NOMO-1 treated with dmso at 0.1 percent for 144 hours (cell line): ENCODE results near the gene TSPYL1.

Experiments
- DNase-seq: peaks from one replicate; lab custom pipeline; 2025; ENCODE audit not compliant: unreplicated experiment; lab: John Stamatoyannopoulos, UW

Gene TSPYL1

DNA sequence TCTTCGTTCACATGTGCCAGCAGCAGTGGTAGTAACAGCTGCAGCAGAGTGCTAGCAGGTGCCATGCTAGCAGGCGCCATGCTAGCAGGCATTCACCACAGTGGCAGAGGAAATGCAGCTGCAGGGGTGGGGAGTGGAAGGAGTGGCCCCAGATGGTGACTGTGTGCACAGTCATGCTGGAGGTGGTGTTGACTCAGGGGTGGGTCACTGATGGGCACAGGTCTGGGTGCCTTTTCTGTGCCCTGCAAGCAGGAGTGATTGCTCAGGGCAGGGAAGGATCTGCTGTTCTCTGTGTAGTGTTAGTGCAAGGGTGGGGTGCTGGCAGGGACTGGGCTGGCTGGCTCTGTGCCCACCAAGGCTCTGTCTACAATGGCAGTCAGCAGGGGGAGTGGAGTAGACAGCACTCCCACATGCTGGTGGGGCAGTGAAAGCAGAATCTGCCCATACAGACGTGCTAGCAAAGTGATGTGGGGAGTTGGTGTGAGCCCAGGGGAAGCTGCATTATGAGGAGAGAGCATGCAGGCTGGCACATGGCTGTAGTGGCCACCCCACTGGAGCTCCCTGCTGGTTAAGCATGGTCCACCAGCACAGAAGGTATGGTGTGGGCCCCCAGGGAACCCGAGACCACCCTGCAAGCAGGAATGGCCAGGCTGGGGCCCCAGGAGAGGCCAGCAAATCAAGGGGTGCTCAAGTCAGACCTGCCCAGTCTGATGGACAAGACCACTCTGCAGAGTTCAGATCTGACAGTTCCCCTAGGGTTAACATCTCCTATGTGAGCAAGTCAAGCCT is 14.5 kb downstream of the TSPYL1 start:
- no peak for DNase-seq

DNA sequence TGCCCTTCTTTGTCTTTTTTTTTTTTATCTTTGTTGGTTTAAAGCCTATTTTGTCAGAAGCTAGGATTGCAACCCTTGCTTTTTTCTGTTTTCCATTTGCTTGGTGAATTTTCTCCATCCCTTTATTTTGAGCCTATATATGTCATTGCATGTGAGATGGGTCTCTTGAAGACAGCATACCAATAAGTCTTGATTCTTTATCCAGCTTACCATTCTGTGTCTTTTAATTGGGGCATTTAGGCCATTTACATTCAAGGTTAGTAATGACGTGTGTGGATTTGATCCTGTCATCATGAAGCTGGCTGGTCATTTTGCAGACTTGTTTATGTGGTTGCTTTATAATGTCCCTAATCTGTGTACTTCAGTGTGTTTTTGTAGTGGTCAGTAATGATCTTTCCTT is 16.4 kb downstream of the TSPYL1 start:
- DNase-seq = no peak

DNA sequence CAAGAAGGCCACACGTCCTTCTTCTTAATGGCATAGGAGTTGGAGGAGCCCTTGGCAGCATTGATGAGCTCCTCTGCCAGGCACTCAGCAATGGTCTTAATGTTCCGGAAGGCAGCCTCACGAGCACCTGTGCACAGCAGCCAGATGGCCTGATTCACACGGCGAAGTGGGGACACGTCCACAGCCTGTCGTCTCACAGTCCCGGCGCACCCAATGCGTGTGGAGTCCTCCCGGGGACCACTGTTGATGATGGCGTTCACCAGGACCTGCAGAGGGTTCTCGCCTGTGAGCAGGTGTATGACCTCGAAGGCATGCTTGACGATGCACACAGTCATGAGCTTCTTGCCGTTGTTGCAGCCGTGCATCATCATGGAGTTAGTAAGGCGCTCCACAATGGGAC is 21.2 kb downstream of the TSPYL1 start:
- DNase-seq = no peak

DNA sequence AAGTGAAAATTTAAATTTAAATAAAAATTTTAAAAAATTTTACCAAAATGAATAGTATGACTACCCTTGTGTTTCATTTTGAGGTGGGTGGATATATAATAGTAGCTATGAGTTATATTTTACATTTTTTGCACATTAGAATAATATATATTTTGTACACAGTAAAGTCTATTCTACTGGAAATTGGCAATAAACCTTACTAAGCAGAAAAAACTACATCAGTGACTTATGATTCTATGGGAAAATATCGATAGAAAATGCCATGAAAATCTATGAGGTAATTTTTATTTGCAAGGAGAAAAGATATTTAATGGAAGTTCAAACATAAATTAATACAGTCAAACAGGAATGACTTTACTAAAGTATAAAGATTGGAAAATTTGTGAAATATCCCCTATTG is 23.0 kb downstream of the TSPYL1 start:
- no peak for DNase-seq

DNA sequence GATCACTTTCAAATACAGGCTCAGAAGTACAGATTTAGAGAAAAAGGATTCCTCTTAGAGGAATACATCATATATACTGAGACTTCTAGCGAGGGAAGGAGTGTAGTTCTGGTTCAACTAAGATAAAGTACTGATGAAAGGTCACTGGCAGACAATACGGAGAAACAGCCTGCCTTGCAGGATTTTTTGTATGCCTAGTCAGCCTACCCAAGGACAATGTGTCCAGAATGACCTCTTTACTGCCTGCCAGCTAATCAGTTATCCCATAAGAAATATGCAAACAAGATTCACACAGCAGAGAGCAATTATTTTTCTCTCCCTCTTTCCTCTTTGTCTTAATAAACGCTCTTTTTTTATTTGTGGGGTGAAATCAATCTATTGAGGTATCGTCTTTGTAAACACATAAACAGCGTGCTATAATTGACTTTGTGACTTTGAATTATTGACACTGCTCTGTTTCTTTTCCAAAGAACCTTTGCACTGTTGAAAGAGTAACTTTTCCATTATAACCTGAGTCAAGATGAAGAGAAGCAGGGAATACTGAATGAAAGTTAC is 24.4 kb downstream of the TSPYL1 start:
- no peak for DNase-seq

DNA sequence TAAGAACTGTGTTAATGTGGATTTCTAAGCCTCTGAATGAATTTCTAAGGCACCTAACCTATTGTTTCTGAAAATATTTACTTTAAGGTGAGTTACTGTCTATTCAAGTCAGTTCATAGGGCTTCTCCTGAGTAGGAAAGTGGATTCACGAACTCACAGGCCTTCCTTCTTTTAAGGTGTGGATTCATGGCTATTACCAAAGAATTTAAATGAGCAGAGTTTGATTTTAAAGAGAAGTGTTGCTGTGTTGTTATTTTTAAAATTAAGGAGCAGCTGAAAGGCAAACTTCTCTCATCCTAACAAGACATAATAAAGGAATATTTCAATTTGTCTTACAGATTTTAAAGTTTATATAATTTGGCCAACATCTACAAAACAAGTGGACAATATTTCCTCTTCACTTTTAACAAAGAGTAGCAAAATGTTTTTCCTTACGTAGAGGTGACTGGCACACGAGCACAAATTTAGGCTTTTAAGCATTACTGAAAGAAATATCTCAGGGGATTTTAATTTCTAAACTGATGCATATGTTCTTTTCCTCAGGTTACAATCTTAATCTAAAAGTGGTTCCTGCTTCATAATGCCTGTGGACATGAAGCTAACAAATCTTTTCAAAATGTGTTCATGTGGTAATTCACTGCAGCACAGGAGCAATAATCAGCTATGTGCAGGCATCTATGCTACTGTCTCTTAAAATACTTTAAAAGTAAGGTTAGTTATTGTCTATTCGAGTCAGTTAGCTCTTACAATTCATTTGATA is 25.3 kb downstream of the TSPYL1 start:
- DNase-seq = no peak

DNA sequence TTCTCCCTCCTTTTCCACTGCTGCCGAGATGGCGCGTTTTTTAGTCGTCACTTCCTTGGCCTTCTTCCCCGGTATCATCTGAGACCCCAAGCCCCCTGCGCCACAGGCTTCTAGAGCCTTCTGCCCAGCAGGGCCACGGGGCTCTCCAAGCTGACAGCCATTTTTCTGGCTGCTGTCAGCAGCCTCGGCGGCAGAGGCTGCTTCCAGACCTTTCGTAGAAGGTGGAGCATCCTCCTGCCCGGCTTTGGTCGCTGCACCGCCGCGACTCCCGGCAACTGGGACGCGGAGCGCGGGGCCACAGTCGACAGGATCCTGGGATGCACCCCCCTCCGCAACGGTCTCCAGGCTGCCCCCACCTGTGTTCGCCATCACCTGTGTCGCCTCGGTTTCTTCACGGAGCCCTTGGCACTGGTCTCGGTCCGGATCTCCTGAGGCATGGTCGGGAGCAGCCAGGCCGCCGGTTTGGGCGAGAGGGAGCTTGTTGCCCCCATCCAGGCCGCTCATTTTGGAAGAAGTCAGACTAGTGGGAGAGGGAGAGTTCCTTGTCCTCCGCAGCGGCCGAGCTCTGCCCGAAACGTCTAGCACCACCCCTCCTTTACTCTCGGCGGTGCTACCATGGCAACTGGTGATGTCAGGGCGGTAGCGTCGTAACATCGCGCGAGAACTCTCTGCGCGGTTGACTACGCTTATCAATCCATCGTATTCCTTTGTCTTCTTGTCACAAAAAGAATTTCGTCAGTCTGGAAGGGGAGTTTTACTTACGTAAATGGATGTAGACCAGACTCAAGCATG is 26.0 kb downstream of the TSPYL1 start, which contains the start of gene TSPYL4:
TSS of gene TSPYL4 (minus strand) at position 571 of the 792 bp plus-strand sequence. CDS start at position 504, 67 bp downstream.
- DNase-seq = peak; percentile 84

DNA sequence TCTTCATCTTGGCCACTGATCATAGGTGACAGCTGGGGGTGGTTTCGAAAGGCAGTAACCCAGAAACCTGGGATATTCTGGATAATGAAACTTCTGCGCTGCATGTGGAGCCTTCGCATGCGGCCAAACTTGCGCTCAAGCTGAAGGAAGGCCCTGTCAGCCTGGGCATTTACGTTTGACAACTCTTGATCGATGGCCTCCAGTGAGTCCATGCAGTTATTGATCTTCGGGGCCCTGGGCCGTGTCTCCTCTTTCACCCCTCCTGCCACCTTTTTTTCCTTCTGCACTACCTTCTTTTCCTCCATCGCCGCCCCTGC is 26.6 kb downstream of the TSPYL1 start:
- no peak for DNase-seq

DNA sequence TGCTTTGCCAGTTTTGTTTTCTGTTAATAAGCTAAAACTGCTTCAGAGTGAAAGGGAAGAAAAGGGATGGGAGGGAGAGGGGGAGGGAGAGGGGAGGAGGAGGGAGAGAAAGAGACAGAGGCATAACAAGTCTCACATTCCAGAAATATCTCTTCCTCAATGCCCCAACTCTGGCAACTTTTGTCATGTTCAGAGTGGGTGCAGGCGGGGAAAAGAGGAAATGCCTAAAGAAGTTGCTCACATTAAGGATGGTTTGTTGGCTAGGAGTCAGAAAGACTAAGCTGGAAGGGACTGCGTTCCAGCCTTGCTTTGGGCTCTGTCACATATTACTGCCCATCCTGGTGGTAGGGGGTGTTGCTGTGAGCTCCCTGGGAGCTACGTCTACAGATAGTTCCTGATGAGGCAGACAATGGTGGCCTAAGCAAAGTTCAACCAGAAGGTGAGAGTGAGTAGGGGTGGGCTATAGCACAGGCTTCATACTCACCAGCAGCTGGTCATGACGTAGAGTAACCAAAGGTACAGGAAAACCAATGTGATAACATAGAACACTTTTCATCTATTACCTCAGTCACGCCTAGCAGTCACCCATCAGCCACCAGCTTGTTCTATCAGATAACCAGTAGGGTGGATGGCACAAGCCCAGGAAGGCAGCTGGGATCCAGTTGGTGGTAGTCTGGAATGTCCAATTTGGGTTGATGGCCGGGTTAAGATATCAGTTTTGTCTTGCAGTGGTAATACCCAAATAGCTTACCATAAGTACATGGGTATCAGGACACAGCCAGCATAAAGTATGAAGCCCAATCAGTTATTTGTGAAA is 28.0 kb downstream of the TSPYL1 start:
- no peak for DNase-seq

DNA sequence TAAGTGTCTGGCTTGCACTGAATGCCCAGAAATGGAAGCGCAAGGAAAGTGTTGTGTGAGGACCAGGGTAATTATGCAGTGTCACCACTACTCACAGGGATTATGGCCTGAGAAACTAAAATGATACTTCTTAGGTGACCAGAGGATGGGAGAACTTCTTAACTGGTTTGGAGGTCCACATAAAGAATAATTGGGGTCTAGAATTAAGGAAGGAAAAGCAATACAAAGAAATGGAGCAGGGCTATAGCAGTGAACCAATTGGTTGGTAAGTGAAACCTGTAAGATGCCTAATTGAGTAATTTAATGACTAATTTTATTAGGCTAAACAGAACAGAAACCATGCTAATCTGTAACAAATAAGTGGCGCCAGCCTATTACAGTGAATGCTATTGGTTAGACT is 31.2 kb downstream of the TSPYL1 start:
- DNase-seq = no peak

DNA sequence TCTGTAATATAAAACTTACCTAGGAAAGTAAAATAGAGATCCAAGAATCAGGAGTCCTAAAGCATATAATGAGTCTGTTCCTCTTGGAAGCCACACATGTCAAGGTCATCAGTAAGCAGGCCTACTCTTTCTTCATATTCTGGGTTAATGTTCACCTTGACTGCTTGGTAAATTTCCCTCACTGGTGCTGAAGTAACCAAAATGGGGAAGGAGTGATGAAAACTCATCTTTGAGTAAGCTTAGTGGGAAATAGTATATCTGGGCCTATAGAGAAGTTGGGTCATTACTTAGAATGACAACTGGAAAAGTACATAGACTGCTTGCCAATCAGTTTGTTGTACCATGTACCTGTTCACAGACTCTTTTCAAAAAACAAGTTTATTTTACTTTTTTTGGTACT is 32.4 kb downstream of the TSPYL1 start:
- no peak for DNase-seq

DNA sequence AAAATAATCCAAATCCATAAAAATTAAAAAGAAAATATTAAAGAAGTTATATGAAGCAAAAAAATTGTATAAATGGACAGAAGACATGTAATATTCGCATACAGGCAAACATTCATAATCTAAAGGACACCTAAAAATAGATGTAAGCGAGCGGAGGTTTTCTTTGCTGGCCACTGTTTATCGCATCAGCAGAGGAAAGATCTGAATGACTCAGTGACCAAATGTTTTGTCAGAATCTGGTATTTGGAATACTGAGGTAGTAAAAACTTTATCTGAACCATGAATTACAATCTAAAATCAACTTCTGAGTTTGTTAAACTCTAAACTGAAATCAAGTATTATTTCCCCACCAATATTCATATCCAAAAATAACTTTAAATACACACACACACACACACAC is 33.6 kb downstream of the TSPYL1 start:
- no peak for DNase-seq

DNA sequence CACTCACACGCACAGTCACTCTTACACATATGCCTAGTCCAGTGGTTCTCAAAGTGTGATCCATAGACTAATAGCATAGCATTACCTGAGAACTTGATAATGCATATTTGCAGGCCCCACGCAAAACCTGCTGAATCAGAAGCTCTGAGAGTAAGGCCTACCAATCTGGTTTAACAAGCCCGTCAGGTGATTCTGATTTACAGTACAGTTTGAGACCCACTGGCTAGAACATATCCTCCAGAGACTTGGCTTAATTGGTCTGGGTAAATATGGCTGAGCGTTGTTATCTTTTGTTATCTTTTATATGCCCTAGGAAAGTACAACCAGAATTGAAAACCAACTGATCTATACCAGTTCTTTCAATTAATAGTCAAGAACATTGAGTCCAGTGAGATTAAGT is 35.4 kb downstream of the TSPYL1 start:
- DNase-seq = no peak

DNA sequence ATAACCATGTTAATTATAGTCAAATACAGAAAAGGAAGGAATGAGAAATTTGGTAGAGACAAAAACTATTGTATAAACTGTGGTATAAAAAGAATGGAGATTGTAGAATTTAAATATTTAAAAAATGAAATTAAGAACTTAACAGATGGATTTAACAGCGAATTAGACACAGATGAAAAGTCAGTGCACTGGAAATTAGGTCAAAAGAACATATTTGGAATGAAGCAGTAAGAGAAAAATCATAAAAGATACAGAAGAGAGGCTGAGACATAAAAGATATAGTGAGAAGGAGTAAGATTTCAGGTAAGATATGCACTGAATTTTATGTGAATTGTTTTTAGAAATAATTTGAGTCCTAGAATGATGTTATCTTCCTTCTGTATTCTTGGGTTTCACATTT is 39.9 kb downstream of the TSPYL1 start:
- no peak for DNase-seq

DNA sequence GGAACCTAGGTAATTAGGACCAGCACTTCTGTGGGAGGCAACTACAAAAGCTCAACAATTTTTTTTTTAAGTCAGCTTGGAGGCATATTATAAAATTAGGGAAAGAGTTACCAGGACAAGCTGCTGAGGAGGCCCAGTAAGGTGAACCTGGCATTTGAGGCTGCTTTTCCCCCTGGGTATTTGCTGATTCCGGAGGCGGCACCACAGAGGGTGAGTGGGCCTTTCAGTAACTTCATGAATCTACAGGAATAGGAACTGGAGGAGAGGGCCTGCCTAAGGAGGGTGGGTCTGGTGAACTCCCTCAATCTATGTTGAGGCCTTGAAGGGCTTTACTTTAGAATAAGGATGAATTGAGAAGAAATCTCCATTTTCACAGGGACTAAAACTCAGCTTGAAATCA is 40.5 kb downstream of the TSPYL1 start:
- DNase-seq = no peak

DNA sequence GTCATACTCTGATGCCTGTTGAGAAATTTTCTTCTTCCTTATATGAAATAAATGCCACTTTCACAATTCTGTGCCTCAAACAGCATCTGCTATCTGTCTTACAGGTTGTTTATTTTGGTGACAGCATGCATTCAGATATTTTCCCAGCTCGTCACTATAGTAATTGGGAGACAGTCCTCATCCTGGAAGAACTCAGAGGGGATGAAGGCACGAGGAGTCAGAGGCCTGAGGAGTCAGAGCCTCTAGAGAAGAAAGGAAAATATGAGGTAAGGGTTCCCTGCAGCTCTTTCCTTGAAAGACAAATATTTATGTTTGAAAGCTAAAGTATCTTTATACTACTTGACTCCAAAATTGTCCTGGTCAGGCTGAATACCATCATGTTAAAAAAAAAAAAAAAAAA is 41.6 kb downstream of the TSPYL1 start:
- no peak for DNase-seq

DNA sequence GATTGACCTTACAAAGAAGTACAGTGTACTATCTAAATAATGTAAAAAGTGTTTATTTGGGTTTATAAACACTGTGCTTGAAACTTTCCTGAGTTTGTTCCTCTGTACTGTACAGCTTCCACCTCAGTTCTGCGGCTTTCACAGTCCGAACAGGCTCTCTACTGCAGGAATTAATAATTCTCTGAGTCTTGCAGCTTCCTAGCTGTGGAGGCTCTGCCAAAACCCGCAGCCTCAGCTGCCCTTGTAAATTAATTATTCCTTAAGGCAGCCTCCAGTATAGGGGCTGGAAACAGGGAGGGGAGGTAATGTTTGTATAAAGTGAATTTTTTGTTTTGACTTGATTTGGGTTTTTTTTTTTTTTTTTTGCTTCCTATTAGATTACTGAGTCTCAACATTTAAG is 45.0 kb downstream of the TSPYL1 start:
- DNase-seq = no peak

DNA sequence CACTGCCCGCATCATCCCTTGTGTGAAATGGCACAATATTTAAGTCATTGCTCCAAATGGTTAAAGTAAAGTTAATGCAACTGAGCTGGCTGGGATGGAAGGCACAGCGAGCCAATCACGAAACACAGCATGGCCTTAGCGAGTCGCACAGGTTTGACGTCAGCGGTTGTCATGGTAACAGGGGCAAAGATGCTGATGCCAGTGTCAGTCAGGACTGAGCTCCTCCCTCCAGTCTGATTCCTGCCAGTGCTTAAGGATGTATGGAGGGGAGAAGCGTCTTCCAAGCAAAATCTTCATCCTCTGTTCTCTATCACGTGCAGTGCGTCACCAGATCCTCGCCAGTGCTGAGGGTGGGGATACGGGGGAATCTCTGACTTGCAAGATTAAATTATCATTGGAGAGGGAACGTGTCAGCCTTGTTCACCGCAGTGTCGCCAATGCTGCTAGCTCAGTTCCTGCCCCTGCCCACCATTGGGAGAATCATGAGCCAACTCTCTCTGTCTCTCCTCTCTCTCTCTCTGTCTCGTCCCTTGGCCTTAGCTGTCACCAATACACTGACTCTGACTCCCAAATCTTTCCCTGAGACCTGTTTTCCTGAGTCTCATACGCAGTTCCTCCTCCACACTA is 50.3 kb downstream of the TSPYL1 start:
- no peak for DNase-seq
